HG03575 (cell line): ENCODE results near the gene KRTAP6-2.

Experiments used
- ATAC-seq: cut with Tn5 transposase; IDR thresholded peaks from one replicate; pipeline ENCODE4 v1.9.1; 2021; ENCODE audit not compliant: unreplicated experiment, insufficient number of reproducible peaks, low FRiP score; ENCODE audit errors: extremely low read depth

KRTAP6-2 gene

GRCh38 chr21:30580132-30580531, 18.6 kb downstream of the KRTAP6-2 start:
- no peak for ATAC-seq

- no peak for ATAC-seq
Observed at GRCh38 chr21:30579346-30579745, 19.4 kb downstream of the KRTAP6-2 start.

- ATAC-seq, result no peak
Observed at GRCh38 chr21:30577766-30578165, 20.9 kb downstream of the KRTAP6-2 start.

- no peak for ATAC-seq
Observed at GRCh38 chr21:30567617-30568016, 31.1 kb downstream of the KRTAP6-2 start.

- ATAC-seq, result no peak
Observed at GRCh38 chr21:30563630-30564029, 35.1 kb downstream of the KRTAP6-2 start.

- ATAC-seq, result no peak
Observed at GRCh38 chr21:30563072-30563471, 35.6 kb downstream of the KRTAP6-2 start.

GRCh38 chr21:30561957-30562356, 36.7 kb downstream of the KRTAP6-2 start:
- no peak for ATAC-seq

- ATAC-seq, result no peak
Observed at GRCh38 chr21:30561264-30561895, 37.3 kb downstream of the KRTAP6-2 start, which contains the start of gene KRTAP19-7. Gene KRTAP19-7, minus strand, starts transcription at chr21:30561314. Its CDS starts 25 bp downstream, at chr21:30561289.

- ATAC-seq, result no peak
Observed at GRCh38 chr21:30555095-30555494, 43.6 kb downstream of the KRTAP6-2 start.

GRCh38 chr21:30552782-30553181, 45.9 kb downstream of the KRTAP6-2 start:
- no peak for ATAC-seq
